ENCODE results near the gene AKAP13.
"Not testable (repeated sequence)": the region's sequence is repeated elsewhere in the genome, so short reads cannot be mapped to it uniquely, and the experiment has no call there.

Gene AKAP13

DNA sequence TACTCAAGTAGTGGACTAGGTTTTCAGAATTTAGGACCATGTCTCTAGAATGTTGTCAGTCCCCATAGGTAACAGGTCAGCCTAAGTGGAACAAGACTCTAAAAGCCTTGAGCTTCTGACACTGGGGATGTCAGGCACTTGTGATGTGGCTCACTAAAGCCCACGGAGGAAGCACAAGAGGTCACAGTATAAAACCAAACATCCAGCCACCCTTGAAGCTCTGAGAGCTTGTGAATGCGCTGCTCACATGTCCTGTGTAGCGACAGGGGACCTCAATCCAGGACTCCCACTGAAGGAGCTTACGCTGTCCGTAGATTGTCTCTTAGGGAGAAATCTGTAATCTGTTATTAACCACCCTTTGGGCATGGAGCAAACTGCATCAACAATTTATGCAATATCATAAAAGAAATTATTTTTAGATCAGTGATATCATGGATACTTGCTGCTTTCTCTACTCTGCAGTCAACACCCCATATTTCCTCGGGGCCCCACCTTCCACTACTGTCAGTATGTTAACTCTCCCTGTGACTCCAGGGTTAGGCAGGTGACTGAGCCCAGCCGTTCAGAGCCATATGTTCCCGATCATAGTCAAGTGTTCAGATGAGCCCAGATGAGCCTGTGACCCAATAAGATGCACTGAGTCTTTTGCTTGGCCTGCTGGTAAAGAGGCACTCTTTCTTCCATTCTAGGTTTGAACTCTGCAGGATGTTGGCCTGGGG lies 32.2 kb upstream of the AKAP13 start:
- not testable (repeated sequence) for DNase-seq

DNA sequence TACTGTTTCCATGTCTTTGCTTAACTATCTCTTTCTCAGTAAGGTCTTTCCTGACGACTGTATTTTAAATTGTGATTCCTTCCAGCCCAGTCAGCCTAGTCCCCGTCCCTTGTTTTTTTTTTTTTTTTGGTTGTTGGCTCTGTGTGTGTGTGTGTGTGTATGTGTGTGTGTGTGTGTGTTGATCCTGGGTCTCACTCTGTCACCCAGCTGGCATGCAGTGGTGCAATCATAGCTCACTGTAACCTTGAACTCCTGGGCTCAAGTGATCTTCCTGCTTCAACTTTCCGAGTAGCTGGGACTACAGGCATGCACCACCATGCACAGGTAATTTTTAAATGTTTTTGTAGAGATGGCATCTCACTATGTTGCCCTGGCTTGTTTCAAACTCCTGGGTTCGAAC lies 31.3 kb upstream of the AKAP13 start:
- not testable (repeated sequence) for DNase-seq

DNA sequence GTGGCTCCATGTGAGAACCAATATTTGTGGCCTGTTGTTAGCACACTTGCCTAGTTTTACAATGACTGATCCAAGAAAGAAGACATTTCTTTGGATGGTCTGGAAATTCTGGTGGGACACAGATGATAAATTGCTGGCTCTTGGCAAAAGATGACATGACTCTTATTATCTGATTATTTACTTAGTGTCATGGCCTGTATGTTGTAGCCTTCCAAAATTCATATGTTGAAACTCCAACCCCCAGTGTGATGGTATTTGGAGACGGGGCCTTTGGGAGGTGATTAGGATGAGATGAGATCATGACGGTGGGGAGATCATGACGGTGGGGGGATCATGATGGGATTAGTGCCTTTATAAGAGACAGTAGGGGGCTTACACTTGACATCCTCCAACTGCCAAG lies 30.0 kb upstream of the AKAP13 start:
- DNase-seq: no peak

DNA sequence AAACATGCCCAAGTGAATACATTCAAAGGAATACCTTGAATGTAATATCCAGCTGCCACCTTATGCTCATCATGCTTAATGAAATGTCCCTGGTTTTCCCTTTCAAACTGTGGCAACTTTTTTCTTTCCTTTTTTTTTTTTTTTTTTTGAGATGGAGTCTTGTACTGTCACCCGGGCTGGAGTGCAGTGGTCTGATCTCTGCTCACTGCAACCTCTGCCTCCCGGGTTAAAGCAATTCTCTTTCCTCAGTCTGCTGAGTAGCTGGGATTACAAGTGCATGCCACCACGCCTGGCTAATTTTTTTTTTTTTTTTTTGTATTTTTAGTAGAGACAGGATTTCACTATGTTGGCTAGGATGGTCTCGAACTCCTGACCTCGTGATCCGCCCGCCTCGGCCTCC lies 28.9 kb upstream of the AKAP13 start:
- not testable (repeated sequence) for DNase-seq

DNA sequence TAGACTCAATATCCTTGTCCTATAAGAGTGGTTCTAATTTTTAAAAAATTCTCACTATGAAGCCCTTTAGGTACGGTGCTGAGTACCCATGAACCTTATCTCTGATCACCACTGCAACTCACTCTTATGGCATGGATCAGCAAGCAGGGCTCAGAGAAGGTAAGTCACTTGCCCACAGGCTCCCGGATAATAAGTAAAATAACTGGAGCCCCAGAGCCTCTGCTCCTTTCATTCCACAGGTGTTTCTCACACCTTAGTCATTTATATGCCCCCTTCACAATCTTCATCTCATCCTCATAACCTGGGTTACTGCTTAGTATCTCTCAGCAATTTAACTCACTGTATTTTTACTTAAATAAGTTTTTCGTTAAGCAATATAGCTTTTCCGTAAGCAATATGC lies 28.4 kb upstream of the AKAP13 start:
- no peak for DNase-seq

DNA sequence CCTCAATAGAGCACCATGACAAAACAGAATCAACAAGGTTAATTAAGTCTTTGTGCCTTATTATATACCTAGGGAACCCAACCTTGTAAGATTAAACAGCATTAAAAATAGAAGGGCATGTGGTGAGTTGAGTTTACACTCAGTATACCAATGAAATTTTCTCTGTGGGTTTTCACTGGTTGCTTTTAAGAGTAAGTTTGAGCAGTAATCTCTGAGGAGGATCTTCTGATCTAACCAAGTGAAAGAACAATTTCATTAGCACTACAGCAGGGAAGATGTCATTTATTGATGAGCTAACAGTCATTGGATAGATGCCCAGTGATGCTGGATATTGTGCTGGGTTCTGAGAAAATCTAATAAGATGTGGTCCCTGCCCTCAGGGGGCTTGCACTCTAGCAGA lies 26.9 kb upstream of the AKAP13 start:
- DNase-seq: no peak

DNA sequence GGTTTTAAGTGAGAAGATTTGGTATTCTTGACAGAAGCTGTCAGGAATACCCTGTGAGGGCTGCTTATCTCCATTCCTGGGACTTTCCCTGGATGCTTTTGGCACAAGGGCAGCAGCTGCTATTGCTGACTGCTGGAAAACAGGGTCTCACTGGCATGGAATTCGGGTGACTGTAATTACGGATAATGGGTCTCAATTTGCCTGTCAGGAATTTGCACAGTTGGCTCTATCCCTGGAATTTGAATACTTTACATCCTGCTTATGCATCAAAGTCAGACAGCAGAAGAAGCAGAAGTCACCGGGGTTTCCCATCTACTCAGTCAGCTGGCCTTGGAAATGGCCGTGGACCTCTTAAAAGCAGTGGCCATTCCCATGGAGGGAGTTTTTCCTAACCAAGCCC lies 25.9 kb upstream of the AKAP13 start:
- no peak for DNase-seq

DNA sequence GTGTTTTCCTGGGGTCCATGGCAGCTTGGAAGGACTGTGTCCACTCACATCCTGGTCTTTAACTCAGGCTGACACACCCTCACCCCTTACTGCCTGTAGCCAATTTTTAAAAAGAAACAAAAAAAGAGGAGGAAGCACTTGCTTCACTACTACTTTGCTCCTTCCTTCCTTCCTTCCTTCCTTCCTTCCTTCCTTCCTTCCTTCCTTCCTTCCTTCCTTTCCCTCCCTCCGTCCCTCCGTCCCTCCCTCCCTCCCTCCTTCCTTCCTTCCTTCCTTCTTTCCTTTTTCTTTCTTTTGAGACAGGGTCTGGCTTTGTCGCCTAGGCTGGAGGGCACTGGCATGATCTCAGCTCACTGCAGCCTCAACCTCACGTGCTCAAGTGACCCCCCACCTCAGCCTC lies 25.5 kb upstream of the AKAP13 start:
- DNase-seq: no peak

DNA sequence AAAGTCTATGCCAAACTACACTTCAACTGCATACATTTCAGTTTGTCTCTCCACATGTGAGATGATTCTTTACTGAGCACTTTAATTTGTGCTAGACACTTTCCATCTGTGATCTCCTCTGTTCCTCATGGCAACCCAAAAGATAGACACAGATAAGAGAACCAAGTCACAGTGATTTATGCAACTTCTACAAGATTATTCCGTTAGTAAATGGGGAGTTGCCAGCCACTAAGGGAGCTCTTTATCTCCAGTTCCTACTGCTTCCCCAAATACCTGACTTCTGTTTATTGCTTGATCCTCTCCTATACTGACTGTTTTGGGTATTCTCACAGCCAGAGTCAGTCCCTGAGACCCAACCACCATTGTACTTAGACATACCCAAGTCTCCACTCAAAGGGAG lies 24.1 kb upstream of the AKAP13 start:
- no peak for DNase-seq

DNA sequence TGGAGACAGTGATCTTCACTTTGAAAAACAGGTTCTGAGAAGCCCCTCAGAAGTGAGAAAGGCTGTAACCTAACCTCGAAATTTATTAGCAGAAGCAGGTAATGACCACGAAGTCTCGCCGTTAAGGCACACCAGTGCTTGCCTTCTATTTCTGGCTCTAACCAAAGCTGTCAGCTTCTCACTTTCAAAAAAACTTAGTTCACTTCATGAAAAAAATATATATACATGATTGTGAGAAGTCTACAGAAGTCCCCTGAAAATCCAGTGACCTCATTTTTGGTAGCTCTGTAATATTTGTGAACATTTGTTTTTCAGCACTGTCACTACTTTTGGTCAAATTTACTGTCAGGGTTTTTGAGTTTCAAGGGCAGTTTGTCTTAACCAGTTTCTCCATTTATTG lies 19.1 kb upstream of the AKAP13 start:
- DNase-seq: no peak

DNA sequence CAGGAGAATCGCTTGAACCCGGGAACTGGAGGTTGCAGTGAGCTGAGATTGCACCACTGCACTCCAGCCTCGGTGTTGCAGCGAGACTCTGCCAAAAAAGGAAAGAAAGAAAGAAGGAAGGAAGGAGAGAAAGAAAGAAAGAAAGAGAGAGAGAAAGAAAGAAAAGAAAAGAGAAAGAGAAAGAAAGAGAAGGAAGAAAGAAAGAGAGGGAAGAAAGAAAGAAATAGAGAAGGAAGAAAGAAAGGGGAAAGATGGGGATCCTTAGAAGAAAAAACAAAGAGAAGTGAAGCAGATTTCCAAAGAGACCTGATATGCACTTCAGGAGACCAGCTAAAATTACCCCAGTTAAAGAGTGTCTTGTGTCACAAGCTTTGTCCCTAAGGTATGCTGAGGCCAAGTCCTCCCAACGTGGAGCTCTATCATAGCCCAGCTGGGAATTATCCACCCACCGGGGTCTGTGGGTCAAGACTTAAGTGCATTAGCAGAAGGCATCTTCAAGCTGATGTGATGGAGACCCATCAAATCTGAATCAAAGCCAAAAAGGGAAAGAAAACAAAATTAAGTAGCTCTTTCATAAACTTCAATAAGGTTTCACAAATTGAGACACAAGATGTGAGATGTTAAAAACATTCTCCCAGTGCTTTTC lies 17.8 kb upstream of the AKAP13 start:
- no peak for DNase-seq

DNA sequence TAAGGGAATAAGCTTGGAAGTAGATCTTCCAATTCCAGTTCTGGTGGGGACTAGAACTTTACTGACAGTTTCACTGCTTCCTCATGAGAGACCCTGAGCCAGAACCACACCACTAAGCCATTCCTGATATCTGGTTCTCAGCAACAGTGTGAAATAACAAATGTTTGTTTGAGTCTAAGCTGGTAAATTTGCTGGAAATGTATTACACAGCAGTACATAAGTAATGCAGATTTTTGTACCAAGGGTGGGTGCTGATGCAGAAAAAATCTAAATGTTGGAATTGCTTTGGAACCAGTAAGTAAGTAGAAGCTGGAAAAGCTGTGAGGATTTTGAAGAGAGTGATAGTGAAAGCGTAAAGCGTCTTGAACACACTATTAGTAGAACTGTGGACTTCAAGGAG lies 14.4 kb upstream of the AKAP13 start:
- DNase-seq: no peak

DNA sequence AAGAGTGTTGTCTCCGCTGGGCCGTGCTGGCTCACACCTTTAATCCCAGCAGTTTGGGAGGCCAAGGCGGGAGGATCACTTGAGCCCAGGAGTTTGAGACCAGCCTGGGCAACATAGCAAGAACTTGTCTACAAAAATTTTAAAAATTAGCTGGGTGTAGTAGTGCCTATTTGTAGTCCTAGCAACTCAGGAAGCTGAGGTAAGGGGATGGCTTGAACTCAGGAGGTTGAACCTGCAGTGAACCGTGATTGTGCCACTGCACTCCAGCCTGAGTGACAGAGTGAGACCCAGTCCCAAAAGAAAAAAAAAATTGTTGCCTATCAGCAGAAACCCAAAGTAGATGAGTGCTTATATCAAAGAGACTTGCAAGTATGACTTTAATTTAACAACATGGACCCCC lies 12.7 kb upstream of the AKAP13 start:
- DNase-seq: no peak

DNA sequence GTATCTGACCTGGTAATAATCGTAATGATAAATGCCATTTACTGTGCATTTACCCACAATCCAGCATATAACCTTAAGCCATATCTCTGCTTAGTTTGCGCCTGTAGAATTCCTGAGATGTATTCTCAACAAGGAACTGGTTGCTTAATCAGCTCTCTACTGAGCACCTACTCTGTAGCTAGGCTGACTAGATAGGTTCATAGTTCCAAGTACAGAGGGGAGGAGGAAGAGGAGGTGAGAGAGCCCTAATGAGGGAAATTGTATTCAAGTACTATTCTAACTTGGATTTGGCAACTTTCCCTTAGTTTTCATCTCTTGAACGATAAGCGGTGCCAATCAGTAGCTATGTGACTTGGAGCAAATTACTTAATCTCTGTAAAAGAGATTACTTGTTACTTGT lies 5.6 kb upstream of the AKAP13 start:
- DNase-seq: peak; percentile 53

DNA sequence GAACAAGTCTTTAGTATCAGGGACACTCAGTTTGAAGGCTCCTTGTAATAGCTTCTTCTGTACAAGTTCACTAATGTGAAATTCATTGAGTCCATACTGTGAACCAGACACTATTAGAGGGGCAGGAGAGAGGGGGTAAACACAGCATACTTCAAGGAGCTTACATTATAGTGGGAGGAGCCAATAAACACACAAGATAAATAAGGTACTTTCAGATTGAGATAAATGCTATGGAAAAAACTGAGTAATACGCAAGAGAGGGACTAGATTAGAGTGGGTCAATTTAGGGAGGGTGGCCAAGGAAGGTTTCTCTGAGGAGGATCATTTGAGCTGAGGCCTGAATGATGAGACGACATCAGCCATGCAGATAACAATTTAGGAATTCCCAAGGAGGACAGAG lies 3.1 kb upstream of the AKAP13 start:
- DNase-seq: no peak

DNA sequence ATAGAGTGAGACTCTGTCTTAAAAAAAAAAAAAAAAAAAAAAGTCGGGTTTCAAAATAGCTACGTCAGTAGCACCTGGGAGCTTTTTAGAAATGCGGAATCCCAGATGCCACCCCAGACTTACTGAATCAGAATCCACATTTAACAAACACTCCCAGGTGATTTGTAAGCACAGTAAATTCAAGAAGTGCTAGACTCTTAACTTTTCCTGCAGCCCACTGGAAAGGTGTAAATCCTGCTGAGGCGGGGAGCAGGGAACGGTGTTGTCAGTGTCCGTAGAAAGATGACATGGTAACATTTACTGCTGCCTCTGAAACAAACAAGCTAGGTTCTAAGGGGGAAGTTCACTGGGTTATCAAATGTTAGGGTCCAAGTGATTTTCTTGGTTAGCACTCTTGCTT lies 2.4 kb upstream of the AKAP13 start:
- DNase-seq: no peak

DNA sequence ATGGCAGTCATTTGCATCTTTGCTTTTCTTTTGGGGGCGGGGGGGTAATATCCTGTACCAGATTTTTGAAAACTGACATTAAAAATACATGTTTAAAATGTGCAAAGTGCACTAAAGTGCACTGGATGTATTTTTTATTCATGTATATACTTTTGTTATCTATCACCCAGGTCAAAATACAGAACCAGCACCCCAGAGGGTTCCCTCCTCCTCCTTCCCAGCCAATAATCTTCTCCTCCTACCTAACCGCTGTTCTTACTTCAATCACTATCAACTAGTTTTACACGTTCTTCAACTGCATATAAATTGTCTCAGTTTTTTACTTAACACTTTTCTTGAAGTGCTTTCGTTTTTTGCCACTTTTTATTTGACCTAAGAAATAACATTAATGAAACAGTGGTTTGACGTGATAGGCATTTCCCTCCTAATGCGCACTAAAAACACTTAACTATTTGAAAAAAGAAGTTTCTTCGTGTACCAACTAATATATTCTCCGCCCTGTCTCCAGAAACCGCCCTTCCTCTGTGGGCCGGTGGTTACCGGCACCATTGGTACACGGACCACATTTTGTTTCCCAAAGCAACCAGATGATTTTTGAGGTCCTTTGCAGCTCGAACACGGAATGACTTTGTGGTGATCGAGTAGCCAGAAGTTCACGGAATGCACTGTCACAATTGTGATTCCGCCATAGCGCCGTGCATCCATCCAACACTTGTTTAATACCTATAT lies 836 bp upstream of the AKAP13 start:
- DNase-seq: no peak

DNA sequence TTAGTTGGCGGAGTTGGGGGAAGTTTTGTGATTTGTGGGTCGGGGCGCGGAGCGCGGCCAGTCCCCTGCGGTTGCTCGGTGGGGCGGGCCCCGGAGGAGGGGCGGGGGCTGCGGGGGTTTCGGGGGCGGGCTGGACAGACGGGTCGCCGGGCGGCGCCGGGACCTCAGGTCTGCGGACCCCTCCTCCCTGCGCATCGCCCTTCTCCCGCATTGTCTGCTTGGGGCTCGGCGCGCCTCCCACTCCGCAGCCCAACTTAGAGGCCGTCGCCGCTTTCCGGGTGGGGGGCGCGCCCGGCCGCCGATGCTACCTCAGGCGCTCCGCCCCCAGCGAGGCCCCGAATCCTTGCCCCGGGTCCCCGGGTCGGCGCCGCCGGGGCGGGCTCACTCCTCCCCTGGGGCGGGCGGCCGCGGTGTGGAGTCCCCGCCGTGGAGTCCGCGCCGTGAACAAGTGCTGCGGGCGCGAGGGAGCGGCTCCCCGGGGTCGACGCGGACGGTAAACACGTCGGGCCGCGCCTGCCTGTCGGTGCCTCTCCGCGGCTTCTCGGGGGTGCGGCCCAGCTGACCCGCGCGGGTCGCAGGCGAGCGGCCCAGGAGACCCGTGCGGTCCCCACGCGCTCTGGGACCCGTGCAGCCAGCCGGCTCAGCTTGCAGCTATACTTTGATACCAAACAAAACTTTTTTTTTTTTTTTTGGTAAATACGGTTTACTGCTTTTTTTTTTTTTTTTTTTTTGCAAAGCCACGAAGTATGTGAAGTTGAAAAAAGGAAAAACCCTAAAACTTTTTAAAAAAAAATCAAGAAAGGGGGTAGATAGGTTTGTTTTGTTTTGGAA lies 624 bp downstream of the AKAP13 start:
- DNase-seq: no peak

DNA sequence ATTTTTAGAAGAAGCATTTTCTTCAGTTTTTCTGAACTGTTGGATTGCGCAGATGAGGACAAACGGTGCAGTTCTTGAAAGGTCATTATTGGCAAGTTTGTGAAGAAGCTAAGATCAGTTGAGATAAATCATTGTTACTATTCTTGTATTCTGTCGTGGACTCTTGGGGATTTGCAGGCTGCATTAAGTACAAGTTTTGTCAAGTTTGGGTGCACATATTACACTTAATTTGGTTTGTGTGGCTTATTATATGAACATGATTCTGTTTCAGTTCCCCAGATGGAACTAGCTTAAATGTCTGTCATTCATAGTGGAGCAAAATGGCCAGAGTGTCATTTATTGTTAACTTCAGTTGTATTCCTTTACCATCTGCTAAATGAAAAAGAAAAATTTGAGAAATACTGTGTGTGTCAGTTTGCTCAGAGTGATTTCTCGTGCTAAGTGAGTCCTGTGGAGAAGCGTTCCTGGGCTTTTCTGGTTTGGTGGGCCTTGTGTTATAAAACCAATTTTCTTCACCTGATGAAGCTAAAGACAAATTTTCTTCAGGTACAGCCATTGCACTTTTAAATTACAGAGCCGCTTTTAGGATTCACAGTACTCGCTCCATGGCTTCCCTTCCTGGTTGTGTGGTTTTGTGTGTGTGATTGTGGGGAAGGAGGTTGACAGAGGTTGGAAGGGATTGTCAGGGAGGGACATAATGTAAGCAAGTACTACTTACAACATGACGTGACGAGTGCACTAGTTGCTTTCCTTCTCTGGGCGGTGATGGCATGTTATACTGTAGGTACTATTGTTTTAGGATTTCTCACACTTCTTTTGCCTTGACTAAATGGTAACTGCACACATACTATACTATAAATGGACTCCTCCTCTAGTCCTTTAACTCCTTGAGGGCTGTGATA lies 1.7 kb downstream of the AKAP13 start:
- no peak for DNase-seq

DNA sequence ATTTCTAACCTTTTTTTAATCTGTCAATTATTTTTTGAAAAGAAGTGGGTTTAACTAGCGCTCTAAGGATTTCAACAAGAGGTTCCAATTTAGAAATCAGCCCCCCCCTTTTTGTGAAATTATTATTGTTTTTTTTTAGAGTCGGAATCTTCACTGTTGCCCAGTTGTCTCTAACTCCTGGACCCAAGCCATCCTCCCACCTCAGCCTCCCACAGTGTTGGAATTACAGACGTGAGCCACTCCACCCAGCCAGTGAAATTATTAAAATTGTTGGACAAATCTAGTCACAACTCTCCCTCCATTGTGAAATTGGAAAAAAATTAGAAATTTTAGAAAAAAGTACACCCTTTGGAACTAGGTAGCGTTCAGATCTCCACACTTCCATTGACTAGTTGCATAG lies 2.5 kb downstream of the AKAP13 start:
- DNase-seq: no peak

DNA sequence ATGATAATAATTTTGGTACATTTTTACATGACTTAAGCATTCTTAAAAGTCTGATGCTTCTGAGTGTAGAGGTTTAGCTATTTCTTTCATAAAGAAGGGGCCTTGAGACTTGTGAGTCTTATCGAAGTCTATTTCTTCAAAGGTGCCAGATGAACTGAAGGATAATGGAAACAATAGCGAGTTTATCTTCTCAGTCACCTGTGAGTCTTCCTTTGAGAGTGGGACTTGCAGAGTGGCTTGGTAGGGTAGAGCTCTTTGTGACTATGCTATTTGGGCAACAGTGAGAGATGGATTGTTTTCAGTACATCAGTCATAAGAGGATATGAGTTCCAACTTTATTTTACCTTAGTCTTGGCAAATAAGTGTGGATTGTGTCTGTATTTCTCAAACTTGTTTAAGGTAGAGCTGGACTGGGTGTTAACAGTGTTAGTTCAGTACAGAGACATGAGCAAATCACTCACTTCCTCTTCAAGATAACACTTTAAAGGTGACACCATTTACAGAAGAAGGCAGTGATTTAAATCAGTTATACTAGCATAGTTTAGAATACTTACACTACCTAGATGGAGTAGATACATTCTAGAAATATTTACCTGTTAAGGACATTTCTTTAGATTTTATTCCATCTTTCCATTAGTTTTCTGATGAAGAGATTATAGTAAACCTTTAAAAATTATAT lies 3.2 kb downstream of the AKAP13 start:
- DNase-seq: no peak

DNA sequence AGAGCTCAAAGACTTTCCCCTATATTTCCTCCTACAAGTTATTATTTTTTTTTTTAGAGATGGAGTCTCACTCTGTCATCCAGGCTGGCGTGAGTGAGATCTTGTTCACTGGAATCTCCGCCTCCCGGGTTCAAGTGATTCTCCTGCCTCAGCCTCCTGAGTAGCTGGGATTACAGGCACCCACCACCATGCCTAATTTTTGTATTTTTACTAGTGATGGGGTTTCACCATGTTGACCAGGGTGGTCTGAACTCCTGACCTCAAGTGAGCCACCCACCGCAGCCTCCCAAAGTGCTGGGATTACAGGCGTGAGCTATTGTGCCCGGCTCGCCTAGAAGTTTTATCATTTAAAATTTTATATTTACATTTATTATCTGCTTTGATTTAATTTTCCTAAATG lies 5.9 kb downstream of the AKAP13 start:
- DNase-seq: no peak

Measured in NCI-H1105 treated with DMSO at 0.1 percent for 48 hours (cell line).